RCC 7860 (cell line): ENCODE measurements around the gene SLC15A1.
"Not testable (repeated sequence)": the region's sequence is repeated elsewhere in the genome, so short reads cannot be mapped to it uniquely, and the experiment has no call there.

Experiments used
- DNase-seq: peaks from one replicate; pipeline ENCODE4 v3.0.0-alpha.2; 2015; ENCODE audit warnings: low spot score
- FAIRE-seq: peaks from 2 replicates; lab custom pipeline; 2012; peaks lifted over from hg19 to GRCh38; lab: Jason Lieb, UNC

The SLC15A1 gene

DNA sequence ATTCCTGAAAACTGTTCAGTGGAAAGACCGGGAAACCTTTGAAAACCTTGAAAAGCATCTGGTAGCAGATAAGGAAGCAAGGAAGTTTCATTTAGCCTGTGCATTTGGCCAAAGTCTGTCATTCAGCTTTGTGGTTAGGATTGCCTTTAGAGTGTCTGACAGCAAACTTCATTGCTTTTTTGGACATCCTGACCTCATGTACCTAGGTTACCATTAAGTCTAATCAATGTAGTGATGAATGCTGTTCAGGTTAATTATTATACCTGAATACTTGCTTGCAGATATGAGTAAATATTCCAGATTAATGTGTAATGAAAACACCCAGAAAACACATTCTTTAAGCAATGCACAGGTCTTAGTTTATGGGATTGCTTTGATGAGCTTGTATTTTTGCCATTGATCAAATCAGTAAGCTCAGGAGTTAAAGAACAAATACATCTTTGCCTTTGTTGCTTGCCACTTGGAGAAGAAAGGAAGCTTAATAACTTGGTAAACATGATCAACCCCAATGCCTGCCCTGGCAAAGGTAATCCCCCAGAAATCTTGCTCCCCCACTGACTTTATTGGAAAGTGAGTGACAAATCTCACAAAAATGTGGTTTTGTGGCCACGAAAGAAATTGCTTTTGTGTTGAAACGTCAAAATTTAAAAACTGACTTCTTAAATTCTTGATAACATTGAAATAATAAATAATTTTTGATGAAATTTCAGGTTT lies 87.4 kb downstream of the SLC15A1 start:
- peak; percentile 54 for DNase-seq

DNA sequence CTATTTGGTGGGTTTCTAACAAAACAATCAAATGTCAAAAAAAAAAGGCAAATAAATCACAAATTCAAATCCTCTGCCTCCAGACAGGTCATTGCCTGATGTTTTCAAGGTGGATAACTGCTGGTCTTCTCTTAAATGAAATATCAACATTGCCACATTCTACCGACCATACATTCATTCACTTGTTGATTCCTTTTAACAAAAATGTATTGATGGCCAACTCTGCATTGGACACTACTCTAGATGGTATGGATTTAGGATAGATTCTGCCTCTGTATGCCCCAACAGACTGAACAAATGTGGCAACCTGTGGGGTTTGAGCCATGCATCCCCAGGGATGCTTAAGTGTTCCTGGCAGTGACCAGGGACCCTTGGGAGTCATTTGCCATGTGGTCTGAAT lies 88.0 kb downstream of the SLC15A1 start:
- FAIRE-seq = no peak

More for the DNA sequence above, 87.4 kb downstream of the SLC15A1 start:
- FAIRE-seq = peak; percentile 75

DNA sequence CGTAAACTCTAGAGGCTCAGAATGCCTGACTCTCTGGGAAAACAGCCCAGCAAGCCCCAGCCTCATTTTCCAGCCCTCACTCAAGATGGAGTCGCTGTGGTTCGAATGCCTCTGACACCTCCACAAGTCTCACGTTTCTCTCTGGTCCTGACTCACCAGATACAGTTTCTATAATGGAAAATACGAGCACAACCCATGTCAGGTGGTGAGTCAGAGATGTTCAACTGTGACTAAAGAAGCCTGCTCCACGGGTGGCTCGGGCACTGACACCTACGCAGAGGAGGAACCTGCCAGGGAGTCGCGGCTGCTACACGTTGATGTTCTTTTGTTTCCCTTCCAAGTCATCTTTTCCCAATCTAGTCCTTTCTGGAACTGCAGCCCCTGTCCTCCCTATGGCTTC lies 88.4 kb downstream of the SLC15A1 start:
- FAIRE-seq (peak; percentile 86), DNase-seq (peak; percentile 83)

More for the DNA sequence above, 88.0 kb downstream of the SLC15A1 start:
- no peak for DNase-seq

DNA sequence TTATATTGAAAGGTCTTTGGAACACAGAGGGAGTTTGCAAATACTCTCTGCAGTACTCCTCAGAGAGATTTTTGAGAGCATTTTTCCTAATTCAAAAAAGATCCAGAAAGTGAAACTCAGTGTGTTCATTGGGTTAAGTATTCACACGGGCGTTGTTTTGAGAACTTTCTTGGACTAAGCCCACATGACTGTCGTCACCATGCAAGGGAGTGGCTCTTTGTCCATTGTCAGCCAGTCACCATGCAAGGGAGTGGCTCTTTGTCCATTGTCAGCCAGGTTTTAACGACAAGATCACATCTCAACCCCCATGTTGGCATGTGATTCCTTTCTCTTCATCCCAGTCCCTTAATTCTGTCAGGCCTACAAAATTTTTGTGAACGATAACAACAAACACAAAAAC lies 94.3 kb downstream of the SLC15A1 start:
- FAIRE-seq (no peak), DNase-seq (no peak)

DNA sequence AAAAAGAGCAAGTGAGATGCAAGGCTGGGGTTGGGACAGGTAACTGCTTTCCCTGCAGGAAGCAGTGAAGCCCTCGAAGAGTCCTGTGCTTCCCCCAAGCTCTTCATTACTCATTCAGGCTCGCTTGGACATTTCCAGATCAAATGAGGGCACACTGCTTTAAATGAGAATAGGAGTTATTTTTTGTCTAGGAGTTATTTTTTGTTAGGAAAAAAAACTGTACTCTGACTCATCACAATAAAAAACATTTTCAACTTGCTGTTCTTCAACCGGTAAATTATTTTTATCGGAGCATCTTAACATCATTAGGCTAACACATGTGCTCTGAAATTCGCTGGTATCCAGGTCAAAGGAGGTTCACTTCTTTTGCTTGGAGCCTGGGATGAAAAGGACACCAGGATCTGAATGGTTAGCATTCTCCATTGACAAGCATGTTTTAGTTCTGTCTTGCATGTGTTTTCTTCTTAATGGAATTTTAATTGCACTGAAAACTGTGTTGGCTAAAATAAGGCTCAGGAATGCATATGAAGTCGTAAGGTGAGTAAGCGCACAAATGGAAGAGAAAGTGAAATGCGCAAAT lies 94.9 kb downstream of the SLC15A1 start:
- no peak for FAIRE-seq
- no peak for DNase-seq

DNA sequence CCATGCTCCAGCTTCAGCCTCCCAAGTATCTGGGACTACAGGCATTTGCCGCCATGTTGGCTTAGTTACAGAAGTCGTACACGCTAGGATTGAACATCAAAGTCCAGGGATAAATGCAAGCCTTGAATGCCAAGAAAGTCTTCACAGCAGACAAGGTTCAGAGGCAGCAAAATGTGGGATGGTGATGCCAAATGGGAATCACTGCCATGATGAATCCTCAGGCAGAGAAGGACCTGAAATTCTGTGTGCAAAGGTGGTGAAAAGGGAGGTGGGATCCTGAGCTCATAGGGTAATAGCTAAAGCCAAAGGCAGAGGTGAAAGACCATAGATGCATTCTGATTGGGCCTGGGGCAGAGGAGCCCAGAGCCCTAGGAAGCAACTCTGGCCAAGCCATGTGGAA lies 96.2 kb downstream of the SLC15A1 start:
- no peak for DNase-seq

DNA sequence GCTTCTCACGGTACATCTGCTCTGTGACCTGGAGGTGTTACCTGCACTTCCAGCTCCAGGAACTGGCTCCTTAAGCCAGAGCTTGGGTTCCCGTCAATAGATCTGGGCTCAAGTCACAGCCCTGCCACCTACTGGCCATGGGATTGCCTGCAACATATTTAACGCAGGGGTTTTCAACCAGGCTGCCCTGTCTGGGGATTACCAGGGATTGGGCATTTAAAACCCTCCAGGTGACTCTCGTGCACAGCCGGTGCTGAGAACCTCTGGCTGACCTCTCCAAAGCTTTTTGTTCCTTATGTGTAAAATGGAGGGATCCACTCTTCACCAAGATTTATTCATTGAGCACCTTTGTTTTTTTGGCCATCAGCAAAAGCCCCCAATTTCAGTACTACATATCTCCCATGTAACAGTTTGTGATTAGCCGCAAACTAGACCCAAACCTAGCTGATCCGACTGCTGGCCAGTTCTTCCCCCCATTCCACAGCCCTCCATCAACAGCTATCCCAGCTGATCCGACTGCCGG lies 98.9 kb downstream of the SLC15A1 start:
- DNase-seq (peak; percentile 45), FAIRE-seq (no peak)

More for the DNA sequence above, 96.2 kb downstream of the SLC15A1 start:
- no peak for FAIRE-seq

DNA sequence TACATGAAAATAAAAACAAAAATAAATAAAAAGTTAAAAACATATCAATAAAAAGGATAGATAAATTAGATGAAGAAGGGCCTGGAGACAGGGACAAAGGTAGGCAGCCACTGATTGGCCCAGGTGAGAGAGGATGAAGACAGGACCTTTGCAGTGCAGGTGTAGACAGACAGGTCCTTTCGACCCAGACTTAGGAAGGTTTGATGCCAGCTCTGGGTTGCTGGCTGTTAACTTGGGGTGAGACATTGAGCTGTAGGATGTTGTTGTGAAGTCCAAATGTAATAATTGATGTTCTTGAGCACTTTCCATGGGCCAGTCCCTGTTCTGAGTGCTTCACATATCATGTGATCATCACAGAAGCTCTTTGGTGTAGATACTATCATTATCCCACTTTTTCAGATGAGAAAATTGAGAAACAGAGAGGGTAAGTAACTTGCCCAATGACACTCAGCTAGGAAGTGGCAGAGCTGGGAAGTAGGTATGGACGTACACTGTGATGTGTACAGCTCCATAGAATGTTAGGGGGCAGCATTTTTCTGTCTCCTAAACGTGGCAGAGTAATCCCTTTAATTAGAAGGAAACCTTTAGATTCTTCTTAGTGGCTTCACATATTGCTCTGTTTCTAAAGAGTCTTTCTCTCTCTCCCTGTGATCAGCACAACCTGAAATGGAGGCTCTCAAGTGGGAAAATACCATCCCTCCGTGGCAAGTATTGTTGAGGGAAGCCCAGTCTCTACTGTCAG lies 99.6 kb downstream of the SLC15A1 start:
- FAIRE-seq = no peak
- no peak for DNase-seq

DNA sequence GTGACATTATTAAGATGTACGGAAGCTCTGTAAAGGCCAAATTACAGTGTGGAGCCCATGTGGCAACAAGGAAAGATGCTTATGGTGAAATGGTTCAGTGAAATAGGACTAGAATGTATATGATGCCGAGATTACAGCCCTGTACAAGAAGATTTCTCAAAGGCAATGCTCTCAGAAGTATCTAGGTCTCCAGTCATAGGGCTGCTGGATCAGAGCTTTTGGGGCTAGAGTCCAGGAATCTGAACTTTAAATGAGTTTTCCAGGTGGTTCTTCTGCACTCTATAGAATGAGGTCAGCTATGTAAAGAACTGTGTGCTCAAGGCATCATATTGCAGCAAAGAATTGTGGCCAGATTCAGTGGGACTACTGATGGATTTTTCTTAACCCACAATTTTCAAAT lies 100.2 kb downstream of the SLC15A1 start:
- no peak for FAIRE-seq

DNA sequence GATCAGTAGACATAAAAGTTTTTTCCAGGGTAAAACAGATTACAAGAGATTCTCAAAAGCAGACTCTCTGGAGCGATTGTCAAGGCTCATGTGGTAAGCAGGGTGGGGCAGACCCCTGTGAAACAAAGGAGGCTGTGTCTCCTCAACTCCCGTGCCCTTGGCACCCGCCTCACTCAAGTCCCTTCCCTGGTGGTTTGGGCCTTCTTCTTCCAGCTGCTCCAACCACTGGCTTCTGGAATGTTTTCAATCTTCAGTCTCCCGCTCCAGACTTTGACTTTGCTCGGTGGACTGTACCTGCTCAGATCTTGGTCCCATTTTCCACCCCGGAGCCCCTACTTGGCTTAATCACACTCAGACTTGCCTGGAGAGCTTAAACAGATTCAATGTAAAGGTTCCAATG lies 100.7 kb downstream of the SLC15A1 start:
- FAIRE-seq (no peak), DNase-seq (no peak)

More for the DNA sequence above, 100.2 kb downstream of the SLC15A1 start:
- DNase-seq = no peak

DNA sequence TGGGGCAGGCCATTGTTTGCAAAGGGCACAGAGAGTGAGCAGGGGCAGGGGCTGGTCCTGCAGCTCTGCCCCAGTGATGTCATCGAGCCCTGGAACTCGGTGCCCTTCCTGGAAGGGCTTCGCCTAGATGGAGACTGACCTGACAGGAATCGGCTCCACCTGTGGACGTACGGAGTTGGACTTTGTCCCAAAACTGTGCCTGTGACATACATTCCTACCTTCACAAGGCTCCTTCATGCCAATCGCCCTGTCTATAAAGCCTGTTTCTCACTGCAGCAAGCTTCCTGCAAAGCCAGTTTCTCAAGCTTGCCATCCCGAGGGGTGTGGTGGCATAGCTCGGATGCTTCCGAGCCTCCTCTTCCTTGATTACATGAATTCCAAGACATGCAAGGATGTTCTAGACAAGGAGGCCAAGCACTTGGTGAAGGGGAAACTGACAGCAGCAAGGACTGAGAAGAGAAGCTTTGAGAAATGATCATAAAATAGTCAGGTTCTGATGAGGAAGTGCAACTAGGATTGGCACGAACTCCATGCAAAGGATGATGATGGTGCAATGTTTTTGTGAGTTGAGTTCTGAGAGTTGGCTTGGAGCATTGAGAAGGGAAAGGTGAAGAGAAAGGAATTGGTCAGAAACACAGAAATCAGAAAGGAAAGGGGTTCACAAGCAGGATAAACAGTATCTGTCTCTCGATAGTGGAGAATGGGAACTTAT lies 101.9 kb downstream of the SLC15A1 start:
- no peak for DNase-seq

DNA sequence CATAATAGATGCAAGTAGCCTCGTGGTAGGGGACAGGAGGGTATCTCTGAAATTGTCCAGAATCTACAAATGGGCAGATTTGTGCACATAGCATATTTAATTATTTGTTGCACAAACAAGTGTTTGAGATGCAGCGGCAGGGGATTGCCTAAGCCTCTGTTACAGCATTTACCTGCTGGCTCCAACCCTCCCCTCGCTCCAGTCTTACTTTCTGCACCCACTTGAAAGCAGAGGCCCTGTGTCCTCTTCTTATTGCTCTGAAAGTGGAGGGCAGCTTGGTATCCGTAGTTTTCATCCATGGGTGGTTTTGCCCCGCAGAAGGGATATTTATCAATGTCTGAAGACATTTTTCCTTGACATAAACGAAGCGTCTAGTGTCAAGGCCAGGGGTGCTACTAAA lies 102.6 kb downstream of the SLC15A1 start:
- FAIRE-seq = no peak
- DNase-seq = no peak

More for the DNA sequence above, 101.9 kb downstream of the SLC15A1 start:
- FAIRE-seq = no peak

DNA sequence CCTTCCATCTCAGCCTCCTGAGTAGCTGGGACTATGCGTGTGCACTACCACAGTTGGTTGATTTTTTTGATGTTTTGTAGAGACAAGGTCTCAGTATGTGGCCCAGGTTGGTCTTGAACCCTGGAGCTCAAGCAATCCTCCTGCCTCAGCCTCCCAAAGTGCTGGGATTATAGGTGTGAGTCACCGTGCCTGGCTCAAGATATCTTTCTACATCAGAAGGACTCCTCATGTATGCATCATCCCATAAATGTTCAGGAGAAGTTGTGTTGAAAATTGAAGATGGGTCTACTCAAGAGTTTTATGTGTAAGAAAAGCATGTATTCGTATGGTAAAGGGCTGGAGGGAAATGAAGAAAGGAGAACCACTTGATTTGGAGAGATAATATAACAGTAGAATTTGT lies 103.8 kb downstream of the SLC15A1 start:
- FAIRE-seq (no peak), DNase-seq (no peak)

DNA sequence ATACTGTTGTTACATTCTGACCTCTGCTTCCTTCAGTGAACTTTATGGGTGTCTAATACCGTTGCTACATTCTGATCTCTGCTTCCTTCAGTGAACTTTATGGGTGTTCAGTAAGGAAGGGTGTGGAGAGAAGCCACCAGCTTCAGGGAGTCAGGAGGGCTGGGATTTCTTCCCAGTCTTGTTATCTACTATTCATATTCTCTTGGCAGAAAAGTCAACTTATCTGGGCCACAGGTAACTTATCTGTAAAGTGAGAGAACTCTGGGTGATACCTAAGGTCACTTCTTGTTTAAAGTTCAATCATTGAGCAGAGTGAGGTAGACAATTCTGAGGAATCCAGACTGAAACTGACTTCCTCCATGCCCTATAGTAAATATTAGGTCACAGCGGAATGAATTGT lies 104.3 kb downstream of the SLC15A1 start:
- FAIRE-seq = no peak
- no peak for DNase-seq

DNA sequence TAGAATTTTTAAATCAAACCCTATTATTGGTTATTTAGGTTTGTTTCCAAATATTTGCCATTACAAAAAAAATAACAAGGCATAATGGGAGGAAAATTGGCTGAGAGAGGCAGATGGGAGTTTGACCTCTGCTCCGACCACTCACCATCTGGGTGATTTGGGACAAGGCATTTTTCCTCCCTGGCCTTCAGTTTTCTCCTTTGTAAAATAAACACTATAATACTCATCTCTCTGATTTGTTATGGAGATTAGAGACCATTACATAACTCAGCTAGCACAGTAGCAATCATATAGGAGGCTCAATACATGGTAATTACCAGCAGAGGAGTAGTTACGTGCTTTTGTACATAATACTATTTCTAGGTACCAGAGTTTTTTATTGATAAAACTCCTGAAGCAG lies 105.4 kb downstream of the SLC15A1 start:
- no peak for FAIRE-seq
- no peak for DNase-seq

DNA sequence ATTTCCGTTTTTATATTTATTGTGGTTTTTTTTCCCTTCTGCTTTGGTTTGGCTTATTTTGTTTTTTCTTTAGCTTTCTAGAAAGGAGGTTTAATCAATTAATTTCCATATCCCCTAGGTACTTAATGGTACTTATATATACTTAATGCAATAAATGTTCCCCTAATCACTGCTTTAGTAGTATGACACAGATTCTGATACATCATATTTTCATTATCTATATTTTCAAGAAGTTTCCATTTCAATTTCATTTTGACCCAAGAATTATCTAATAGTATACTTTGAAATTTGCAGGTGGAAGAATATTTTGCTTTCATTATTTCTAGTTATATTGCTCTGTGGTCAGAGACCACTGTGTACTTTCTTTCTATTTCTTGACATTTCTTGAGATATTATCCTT lies 109.0 kb downstream of the SLC15A1 start:
- no peak for DNase-seq
- FAIRE-seq = no peak

DNA sequence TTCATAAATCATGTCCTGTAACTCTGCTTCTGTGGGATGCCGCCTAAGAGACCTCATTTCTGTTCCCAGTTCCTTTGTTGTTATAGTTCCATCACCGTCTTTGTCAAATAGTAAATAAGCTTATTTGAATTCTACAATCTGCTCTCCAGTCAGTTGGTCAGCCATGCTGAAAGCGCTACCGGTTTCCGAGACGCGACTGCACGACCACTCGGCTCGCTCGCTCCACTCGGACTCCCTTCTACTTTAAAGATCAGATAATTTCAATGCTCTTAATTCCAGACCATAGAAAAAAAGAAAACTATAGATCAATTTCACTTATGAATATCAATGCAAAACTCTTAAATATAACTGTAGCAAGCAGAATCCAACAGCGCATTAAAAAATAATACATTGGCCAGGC lies 111.4 kb downstream of the SLC15A1 start:
- no peak for FAIRE-seq
- DNase-seq = no peak

DNA sequence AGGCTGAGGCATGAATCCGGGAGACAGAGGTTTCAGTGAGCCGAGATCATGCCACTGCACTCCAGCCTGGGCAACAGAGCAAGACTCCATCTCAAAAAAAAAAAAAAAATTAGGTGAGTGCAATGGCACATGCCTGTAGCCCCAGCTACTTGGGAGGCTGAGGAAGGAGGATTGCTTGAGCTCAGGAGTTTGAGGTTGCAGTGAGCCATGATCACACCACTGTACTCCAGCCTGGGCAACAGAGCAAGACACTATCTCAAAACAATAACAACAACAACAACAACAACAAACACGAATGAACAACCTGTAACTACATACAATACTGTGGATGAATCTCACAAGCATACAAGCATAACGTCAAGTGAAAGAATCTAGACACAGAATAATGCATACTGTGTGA lies 112.7 kb downstream of the SLC15A1 start:
- not testable (repeated sequence) for DNase-seq, FAIRE-seq

DNA sequence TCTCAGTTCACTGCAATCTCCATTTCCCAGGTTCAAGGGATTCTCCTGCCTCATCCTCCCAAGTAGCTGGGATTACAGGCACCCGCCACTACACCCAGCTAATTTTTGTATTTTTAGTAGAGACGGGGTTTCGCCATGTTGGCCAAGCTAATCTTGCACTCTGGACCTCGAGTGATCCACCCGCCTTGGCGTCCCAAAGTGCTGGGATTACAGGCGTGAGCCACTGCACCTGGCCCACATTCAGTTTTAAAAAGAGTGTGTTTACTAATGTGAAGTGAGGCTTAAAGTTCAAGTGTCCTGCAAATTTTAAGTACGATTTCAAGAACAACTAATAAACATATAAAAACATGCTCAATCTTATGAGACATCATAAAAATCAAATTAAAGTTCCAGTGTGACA lies 114.1 kb downstream of the SLC15A1 start:
- DNase-seq, FAIRE-seq: not testable (repeated sequence)
